Sigmoid colon (tissue), 4 donors: ENCODE measurements around the gene SENP3.

Experiments
- EP300 ChIP-seq, 4 donors: sonication (generic); formaldehyde crosslinking; IDR thresholded peaks; one replicate each; pipeline ENCODE4 v1.6.1; 2017; ENCODE audit warnings: antibody characterized with exemption in 4 of 4
- POLR2A ChIP-seq, 2 donors: fragments of 450-650 bp; IDR thresholded peaks; one replicate each; pipeline ENCODE4 v1.6.1; 2016; ENCODE audit warnings: antibody characterized with exemption in 2 of 2, mild to moderate bottlenecking in 2 of 2, moderate library complexity in 2 of 2
- POLR2AphosphoS5 ChIP-seq, 4 donors: sonication (generic); formaldehyde crosslinking; IDR thresholded peaks; one replicate each; pipeline ENCODE4 v1.6.1; 2017; ENCODE audit warnings: antibody characterized with exemption in 4 of 4
- TF ChIP-seq, protein P1 (sequence below), 4 experiments: fragments of 450-650 bp in 3 of 4; fragments of 200-600 bp in 1 of 4; IDR thresholded peaks; one replicate each; pipeline ENCODE4 v1.5.1; 2016 to 2019; ENCODE audit warnings: antibody characterized with exemption in 4 of 4, mild to moderate bottlenecking in 3 of 4, moderate library complexity in 2 of 4

DNA sequence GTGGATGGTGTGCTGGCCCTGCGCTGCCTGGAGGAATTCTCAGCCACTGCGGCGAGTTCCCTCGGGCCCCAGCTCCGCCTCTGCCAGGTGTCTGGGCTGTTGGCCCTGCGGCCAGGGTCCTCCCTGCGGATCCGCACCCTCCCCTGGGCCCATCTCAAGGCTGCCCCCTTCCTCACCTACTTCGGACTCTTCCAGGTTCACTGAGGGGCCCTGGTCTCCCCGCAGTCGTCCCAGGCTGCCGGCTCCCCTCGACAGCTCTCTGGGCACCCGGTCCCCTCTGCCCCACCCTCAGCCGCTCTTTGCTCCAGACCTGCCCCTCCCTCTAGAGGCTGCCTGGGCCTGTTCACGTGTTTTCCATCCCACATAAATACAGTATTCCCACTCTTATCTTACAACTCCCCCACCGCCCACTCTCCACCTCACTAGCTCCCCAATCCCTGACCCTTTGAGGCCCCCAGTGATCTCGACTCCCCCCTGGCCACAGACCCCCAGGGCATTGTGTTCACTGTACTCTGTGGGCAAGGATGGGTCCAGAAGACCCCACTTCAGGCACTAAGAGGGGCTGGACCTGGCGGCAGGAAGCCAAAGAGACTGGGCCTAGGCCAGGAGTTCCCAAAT is 4.5 kb upstream of the SENP3 start:
- no peak for TF ChIP-seq POLR2AphosphoS5 (IDR thresholded peaks at IDR 0.05)
- TF ChIP-seq, protein P1, sequence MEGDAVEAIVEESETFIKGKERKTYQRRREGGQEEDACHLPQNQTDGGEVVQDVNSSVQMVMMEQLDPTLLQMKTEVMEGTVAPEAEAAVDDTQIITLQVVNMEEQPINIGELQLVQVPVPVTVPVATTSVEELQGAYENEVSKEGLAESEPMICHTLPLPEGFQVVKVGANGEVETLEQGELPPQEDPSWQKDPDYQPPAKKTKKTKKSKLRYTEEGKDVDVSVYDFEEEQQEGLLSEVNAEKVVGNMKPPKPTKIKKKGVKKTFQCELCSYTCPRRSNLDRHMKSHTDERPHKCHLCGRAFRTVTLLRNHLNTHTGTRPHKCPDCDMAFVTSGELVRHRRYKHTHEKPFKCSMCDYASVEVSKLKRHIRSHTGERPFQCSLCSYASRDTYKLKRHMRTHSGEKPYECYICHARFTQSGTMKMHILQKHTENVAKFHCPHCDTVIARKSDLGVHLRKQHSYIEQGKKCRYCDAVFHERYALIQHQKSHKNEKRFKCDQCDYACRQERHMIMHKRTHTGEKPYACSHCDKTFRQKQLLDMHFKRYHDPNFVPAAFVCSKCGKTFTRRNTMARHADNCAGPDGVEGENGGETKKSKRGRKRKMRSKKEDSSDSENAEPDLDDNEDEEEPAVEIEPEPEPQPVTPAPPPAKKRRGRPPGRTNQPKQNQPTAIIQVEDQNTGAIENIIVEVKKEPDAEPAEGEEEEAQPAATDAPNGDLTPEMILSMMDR (IDR thresholded peaks at IDR 0.05) = no peak
- TF ChIP-seq POLR2A (IDR thresholded peaks at IDR 0.05) = peak in 1 of 2 donors; percentile 19
- no peak for TF ChIP-seq EP300 (IDR thresholded peaks at IDR 0.05)
